ENCODE results near the gene NECAB3. TPM values are rescaled to one million over a fixed set of nuclear protein-coding genes. Genes with fewer than 3 reads are reported as not detected.

The NECAB3 gene
- total and polyA plus RNA-seq, 2 of the 13 experiments (the other 11 are each of a cell fraction or from before 2014, with no cell fraction given) = 61.5 to 65.5 TPM

DNA sequence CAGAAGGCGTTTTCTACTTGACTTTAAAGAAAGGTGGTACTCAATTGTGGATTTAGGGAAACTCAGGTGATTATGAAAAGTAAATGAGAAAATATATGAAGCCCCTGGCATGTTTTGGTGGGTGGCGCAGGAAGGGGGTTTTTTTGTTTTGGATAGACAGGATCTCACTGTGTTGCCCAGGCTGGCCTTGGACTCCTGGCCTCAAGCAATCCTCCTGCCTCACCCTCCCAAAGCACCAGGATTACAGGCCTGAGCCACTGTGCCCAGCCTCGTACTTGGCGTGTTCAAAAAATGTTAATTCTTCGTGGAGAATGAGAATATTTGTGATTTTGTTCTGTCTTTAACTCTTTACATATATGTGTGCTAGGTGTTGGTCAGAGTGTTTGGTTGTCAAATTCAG is 44.2 kb downstream of the NECAB3 start:
- Histone ChIP-seq H3K9me3 (ENCODE audit: low read length) (no peaks in the 10 kb centered on the region), H3K36me3 (replicated peaks in 1 of 2; ENCODE audit: control insufficient read depth in 1 of 2, insufficient read depth in 2 of 2, low read length in 2 of 2) (peaks cover 24 to 66% of the 10 kb centered on the region in 2 experiments), H4K20me1 (ENCODE audit: insufficient read depth, low read length) (no peaks in the 10 kb centered on the region), H3K27ac (ENCODE audit: extremely low read length, insufficient read depth, low read length) (no peak overlapping the region), H2AFZ (ENCODE audit: low read length) (no peak overlapping the region), H3K9ac (ENCODE audit: insufficient read depth, low read depth, low read length) (no peak overlapping the region), H3K4me3 (replicated peaks in 1 of 3; ENCODE audit: insufficient read depth in 1 of 3, low read depth in 2 of 3, low read length in 3 of 3) (no peak overlapping the region), H3K79me2 (ENCODE audit: insufficient read depth, low read length) (no peaks in the 10 kb centered on the region), H3K27me3 (ENCODE audit: control insufficient read depth in 1 of 2, insufficient read depth in 2 of 2, low read length in 2 of 2) (no peaks in the 10 kb centered on the region), H3K4me2 (ENCODE audit: low read depth, low read length) (no peak overlapping the region), H3K4me1 (ENCODE audit: insufficient read depth, low read length) (no peaks in the 10 kb centered on the region)
- TF ChIP-seq ZNF121 (CRISPR knock-in tag; IDR thresholded peaks at IDR 0.05) (peak; percentile 84), ZNF496 (CRISPR knock-in tag; IDR thresholded peaks at IDR 0.05; ENCODE audit: insufficient replicate concordance) (no peak), ZNF264 (CRISPR knock-in tag; IDR thresholded peaks at IDR 0.05) (no peak)
- TF ChIP-seq, protein P1, sequence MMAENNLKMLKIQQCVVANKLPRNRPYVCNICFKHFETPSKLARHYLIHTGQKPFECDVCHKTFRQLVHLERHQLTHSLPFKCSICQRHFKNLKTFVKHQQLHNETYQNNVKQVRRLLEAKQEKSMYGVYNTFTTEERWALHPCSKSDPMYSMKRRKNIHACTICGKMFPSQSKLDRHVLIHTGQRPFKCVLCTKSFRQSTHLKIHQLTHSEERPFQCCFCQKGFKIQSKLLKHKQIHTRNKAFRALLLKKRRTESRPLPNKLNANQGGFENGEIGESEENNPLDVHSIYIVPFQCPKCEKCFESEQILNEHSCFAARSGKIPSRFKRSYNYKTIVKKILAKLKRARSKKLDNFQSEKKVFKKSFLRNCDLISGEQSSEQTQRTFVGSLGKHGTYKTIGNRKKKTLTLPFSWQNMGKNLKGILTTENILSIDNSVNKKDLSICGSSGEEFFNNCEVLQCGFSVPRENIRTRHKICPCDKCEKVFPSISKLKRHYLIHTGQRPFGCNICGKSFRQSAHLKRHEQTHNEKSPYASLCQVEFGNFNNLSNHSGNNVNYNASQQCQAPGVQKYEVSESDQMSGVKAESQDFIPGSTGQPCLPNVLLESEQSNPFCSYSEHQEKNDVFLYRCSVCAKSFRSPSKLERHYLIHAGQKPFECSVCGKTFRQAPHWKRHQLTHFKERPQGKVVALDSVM (CRISPR knock-in tag; IDR thresholded peaks at IDR 0.05) = peak; percentile 58
- TF ChIP-seq, protein P2, sequence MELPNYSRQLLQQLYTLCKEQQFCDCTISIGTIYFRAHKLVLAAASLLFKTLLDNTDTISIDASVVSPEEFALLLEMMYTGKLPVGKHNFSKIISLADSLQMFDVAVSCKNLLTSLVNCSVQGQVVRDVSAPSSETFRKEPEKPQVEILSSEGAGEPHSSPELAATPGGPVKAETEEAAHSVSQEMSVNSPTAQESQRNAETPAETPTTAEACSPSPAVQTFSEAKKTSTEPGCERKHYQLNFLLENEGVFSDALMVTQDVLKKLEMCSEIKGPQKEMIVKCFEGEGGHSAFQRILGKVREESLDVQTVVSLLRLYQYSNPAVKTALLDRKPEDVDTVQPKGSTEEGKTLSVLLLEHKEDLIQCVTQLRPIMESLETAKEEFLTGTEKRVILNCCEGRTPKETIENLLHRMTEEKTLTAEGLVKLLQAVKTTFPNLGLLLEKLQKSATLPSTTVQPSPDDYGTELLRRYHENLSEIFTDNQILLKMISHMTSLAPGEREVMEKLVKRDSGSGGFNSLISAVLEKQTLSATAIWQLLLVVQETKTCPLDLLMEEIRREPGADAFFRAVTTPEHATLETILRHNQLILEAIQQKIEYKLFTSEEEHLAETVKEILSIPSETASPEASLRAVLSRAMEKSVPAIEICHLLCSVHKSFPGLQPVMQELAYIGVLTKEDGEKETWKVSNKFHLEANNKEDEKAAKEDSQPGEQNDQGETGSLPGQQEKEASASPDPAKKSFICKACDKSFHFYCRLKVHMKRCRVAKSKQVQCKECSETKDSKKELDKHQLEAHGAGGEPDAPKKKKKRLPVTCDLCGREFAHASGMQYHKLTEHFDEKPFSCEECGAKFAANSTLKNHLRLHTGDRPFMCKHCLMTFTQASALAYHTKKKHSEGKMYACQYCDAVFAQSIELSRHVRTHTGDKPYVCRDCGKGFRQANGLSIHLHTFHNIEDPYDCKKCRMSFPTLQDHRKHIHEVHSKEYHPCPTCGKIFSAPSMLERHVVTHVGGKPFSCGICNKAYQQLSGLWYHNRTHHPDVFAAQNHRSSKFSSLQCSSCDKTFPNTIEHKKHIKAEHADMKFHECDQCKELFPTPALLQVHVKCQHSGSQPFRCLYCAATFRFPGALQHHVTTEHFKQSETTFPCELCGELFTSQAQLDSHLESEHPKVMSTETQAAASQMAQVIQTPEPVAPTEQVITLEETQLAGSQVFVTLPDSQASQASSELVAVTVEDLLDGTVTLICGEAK (IDR thresholded peaks at IDR 0.05) = no peak
- TF ChIP-seq, protein P2 (CRISPR knock-in tag; IDR thresholded peaks at IDR 0.05) = no peak
- POLR2A ChIA-PET = no interaction called here
- 95% methylated on average over 5 of the region's 5 CpGs for WGBS (ENCODE audit: low lambda C conversion rate)
- in situ Hi-C loops (cut with HindIII; ENCODE audit: extremely low pct_ligation_motif_present, low pct_unique_long_range_greater_than_20kb) = no loop called here
- DNase-seq (ENCODE audit: low spot score) = no peak
- no TSS peak for BruUV-seq (replicated peaks)
- no peak for FAIRE-seq
- ATAC-seq = no peak
- CTCF ChIA-PET (ENCODE audit: low intra/inter-chr PET ratio, low total read pairs) = no interaction called here
- intact Hi-C loops (cut with micrococcal nuclease; ENCODE audit: unreplicated experiment) = no loop called here
